ENCODE measurements around the gene ATP8B4.
"Not testable (repeated sequence)": the region's sequence is repeated elsewhere in the genome, so short reads cannot be mapped to it uniquely, and the experiment has no call there.

Gene ATP8B4

DNA sequence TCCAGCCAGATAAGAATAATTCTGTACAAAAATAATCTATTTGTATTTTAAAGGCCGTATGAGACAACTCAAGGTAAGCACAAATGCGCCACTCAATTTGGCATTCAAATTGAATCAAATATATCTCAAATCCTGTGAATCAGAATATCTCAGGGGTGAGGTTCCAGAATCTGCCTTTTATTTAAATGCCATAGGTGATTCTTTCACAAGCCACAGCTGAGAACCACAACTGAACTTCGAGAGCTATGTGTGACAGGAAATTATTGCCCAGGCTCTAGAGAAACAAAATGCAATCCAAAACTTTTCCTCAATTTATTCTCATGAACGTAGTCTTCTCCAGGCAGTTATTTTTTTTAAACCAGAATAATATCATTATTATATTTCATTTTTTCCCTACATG lies 11.9 kb downstream of the ATP8B4 start:
- DNase-seq, result no peak

GRCh38 chr15:50106457-50106856 lies 12.6 kb downstream of the ATP8B4 start:
- no peak for DNase-seq

DNA sequence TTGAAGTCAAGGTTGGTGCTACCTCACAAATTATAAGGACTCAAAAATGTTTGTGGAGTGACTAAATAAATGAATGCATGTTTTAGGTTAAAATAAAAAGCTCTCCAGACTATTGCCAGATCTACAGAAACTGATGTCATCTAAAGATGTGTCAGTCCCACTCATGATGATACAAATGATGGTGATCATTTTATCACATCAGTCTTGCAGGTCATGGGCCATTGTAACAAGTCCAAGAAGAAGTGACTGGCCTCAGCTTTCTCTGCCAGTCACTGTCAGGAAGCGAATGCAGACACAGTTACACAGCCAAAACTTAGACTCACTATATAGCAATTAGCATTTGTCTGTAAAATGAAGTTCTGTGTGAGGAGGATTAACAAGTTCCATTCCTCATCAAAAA lies 18.5 kb downstream of the ATP8B4 start:
- no peak for DNase-seq

DNA sequence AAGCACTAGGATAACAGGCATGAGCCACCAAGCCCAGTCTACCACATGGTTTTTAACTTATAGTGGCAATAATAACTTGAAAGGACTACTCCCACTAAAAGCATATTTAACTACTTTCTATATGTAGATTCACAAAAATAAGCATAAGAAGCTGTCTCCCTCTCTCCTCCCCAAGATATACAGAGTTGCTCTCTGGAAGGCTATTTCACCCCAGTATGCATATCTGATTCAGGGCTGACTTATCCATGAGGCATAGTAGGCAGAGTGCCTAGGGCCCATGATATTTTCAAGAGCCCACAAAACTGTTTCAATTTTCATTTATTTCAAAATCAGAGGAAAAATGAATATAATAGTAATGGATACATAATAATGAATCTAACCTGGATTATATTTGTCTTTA lies 20.5 kb downstream of the ATP8B4 start:
- DNase-seq, result no peak

GRCh38 chr15:50095938-50096821 lies 22.9 kb downstream of the ATP8B4 start:
- no peak for DNase-seq

DNA sequence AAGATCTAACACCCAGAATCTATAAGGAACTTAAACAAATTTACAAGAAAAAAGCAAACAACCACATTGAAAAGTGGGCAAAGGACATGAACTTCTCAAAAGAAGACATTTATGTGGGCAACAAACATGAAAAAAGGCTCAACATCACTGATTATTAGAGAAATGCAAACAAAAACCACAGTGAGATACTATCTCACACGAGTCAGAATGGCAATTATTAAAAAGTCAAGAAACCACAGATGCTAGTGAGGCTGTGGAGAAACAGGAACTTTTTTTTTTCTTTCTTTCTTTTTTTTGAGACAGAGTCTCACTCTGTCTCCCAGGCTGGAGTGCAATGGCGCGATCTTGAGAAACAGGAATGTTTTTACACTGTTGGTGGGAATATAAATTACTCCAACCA lies 29.6 kb downstream of the ATP8B4 start:
- DNase-seq, result not testable (repeated sequence)

DNA sequence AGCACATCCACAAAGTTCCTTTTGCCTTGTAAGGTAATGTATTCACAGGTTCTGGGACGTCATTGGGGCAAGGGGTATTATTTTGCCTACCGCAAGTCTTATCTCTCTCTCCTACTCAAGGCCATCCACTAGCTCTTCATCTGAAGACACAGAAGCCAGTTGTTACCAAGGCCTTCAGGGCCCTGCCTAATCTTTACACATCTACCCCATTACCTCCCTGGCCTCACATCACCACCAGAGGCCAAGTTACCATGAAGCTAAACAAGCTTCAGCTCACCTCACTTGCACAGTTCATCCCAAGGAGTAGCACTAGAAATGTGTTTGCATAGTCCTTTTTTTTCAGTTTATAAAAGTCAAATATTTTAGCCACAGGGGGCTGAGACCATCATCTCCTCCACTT lies 34.1 kb downstream of the ATP8B4 start:
- DNase-seq, result no peak

- DNase-seq, result no peak
Measured at GRCh38 chr15:50083424-50084025, 35.5 kb downstream of the ATP8B4 start.

DNA sequence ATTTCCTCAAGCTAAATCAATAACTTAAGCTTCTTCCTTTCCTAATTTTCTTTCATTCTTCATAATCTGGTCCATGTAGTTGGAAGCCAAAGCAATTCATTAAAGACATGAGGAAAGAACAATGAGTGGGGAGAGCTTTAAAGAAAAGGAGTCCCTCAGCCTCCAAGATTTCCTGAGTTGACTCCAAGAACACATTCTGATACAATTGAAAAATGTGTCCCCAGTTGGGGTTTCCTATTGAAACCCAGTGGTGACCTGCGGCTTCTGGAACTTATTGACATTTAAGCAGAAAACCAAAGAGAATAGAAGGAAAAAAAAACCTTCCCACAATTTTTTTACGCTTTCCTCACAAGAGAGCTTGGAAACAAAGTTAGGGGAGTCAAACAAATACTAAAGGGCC lies 37.0 kb downstream of the ATP8B4 start:
- no peak for DNase-seq

DNA sequence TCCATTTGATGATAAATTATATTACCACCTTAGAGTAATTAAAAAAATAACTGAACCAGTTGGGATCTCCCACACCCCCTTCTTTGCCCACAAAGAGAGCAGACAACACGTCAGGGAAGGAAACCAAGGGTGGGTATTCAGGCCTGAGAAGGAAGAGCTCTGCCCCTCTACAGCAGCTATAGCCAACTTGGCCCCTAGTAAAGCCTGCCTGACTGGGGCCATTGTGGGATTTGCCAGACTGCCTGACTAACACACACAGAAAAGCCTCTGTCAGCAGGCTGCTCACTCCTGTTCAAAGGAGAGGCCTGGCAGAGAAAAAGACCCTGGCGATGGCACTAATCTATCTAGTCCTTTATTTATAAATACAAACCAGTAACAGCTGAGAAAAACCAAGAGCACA lies 41.4 kb downstream of the ATP8B4 start:
- DNase-seq, result no peak

DNA sequence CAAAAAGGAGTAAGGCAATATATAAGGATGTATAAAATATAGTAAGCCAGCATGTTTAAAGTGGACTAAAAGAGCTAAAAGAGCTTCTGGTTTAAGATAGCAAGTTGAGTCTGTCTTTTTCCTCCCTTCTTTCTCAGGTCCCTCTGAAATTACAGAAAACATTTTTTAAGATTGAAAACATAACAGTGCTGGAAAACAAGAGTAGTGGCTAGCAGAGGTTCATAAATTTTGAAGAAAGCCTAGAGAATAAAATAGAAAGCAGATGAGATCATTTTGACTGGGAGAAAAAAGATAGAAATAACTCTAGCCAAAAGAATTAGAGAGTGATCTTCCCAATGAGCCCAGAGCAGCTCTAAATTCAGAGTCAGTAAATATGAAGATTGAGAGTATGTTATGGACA lies 41.9 kb downstream of the ATP8B4 start:
- DNase-seq, result no peak

DNA sequence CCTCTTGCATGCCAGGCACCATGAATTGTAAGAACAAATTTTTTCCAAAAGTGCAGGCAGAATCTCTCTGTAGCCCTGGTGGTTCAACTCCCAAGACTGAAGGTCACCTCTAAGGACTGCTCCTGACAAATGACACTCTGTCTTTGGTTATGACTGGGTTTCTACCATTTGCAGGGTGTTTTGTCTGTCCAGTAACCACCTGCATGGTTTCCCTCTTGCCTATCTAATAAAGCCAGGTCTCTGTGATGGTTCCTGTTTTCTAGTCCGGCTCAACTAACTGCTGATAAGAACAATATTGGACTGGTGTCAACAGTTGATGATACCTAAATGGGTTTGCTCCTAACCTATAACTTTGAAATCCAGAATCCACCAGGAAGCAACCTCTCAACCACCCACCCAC lies 43.7 kb downstream of the ATP8B4 start:
- DNase-seq, result no peak

DNA sequence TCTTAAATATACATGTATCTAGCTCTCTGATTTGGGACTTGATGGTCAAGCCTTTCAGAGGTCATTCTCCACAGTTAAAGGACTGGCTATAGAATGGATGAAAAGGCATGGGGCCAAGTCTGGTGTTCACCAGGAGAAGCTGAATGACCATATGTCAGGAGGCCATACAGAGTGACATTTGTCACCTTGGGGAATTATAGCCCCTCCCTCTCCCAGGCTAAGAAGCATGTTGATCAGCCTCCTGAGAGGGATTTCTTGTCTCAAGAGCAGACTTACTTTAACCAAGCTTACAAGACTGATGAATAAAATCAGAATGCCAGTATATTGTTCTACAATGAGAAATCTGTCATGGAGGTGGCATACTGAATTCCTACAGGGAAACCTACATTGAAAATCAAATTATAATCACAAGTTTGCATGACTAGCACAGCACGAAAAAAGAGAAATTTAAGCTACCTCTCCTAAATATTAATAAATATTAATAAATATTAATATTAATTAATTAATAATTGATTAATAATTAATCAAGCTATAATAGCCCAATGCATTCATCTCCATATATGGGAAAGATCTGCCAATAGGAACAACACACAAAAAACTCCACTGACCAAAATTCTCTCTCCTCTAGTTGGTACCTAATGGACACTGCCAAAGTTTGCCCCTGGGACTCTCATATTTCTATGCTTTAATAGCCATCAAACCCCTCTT lies 47.3 kb downstream of the ATP8B4 start:
- no peak for DNase-seq

- no peak for DNase-seq
Measured at GRCh38 chr15:50068016-50068415, 51.0 kb downstream of the ATP8B4 start.

DNA sequence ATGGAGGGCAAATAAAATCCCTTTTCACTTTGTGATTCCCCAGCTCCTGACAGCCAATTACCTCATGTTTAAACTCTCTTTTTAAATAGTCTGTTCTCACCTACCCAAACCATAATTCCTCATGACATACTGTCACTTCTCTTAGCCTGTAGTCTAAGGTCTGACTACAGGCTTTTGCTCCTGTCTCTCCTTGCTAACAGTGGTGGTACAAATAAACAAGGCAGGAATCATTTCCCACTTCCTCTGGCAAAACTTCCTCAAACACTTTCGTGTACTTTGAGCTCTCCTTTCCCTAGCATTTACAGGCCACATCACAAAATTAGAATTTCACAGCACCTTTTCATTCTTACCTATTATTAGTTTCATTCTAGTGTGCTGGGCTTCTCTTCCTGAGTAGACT lies 51.8 kb downstream of the ATP8B4 start:
- DNase-seq, result no peak

DNA sequence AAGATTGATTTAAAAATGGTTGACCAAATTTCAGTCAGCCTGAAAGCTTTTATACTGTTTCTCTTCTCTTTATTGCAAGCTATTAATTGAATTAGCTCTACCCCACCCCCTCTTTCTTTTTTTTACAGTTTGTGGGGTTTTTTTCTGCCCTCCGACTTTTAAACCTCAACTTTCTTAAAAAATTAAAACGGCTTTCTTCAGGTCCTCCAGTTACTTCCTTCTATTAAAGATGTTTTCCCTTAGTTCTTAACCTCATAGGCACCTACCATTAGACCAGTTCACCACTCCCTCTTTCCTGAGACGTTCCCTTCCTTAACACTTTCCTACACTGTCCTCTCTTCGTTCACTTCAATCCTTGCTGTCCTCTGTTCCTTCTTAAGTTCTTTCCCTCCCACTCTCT lies 52.4 kb downstream of the ATP8B4 start:
- DNase-seq, result no peak

DNA sequence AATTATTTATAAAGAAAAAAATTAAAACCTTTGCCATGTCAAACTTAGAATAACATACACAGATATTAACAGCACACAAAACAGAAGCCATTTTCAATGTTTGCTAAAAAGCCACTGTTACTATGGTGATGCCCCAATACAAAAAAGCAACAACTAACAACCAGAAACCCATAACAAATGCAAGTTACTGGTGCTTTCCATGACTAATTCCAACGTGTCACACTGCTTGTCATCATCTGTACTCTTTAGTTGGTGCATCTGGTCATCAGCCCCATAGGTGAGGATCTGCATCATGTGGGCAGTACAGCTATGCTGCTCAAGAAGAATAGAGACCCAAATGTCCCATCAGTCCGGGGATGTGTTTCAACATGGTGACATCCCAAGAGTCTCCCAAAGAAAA lies 52.8 kb downstream of the ATP8B4 start:
- DNase-seq, result no peak

DNA sequence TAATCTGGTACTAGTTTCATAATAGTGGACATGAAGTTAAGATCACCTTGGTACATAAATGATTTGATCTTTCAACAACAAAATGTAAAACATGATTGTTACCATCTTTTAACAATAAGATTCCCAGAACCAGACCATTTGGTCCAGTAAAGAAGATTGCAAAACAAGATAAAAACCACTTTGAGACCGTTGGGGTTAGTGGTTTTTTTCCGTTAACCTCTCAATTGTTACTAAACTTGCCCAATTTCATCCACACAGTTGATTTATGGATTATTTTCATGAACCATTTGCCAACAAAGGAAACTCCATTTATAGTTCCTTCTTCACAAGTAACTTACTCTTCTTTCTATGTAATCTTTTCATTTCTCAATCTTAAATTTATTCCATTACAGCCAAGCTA lies 53.8 kb downstream of the ATP8B4 start:
- no peak for DNase-seq

GRCh38 chr15:50064673-50065072 lies 54.4 kb downstream of the ATP8B4 start:
- no peak for DNase-seq

- DNase-seq, result no peak
Measured at GRCh38 chr15:50063226-50063625, 55.8 kb downstream of the ATP8B4 start.

GRCh38 chr15:50061503-50061902 lies 57.5 kb downstream of the ATP8B4 start:
- no peak for DNase-seq

GRCh38 chr15:50059883-50060282 lies 59.1 kb downstream of the ATP8B4 start:
- no peak for DNase-seq

DNA sequence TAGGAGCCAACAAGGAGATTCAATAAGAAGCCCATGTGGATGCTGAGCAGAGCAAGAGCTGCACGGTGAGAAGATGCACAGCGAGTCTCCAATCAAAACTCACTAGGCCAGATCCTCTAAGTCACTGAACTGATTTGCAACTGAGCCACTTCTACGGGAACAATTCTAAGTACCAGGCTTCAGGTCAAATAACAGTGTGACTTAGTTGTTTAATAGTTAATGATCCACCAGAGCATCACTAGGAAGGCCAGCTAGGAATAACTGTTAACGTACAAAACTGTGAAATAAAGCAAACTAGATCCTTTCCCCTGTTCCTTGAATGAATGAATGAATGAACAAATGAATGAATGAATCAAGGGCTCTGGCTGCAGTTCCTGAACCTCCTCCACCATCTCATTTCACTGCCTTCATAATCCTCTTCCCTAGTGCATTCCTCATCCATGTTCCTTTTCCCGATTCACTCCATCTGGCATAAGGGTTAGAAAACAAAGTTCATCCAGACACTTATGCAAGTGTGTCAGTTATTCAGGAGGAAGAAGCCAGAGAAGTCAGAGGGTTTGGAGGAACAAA lies 59.7 kb downstream of the ATP8B4 start:
- DNase-seq, result no peak

All from DMS153 (cell line).